Left lung (tissue), 10 donors: ENCODE measurements around the gene AHI1. TPM values are rescaled to one million over a fixed set of nuclear protein-coding genes. Genes with fewer than 3 reads are reported as not detected.

Experiments used
- ATAC-seq: fragments of 200-7000 bp; cut with Tn5 transposase; one replicate; pipeline ENCODE4 v1.9.1; 2020; ENCODE audit warnings: moderate library complexity
- DNase-seq, 4 donors: peaks; one replicate each; pipeline ENCODE4 v3.0.0-alpha.2; 2013 to 2020
- H3K27ac ChIP-seq, 2 donors: fragments of 200-600 bp; sonication (generic) in 1 of 2; one replicate each; pipeline versions ENCODE4 v1.5.0 to v1.8.0; 2020 to 2021
- H3K27me3 ChIP-seq, 2 donors: fragments of 200-600 bp; sonication (generic) in 1 of 2; one replicate each; pipeline versions ENCODE4 v1.5.0 to v1.8.0; 2020 to 2021
- H3K36me3 ChIP-seq, 2 donors: fragments of 200-600 bp; sonication (generic) in 1 of 2; one replicate each; pipeline versions ENCODE4 v1.5.0 to v1.8.0; 2020 to 2021
- H3K4me1 ChIP-seq, 2 donors: fragments of 200-600 bp; one replicate each; pipeline ENCODE4 v1.8.0; 2021
- H3K4me3 ChIP-seq, 2 donors: fragments of 200-600 bp; sonication (generic) in 1 of 2; one replicate each; pipeline versions ENCODE4 v1.5.0 to v1.8.0; 2020 to 2021; ENCODE audit warnings: mild to moderate bottlenecking in 1 of 2
- H3K9me3 ChIP-seq, 2 donors: fragments of 200-600 bp; sonication (generic) in 1 of 2; one replicate each; pipeline versions ENCODE4 v1.5.0 to v1.8.0; 2020 to 2021
- CTCF ChIP-seq, 2 donors: fragments of 200-600 bp; sonication (generic) in 1 of 2; IDR thresholded peaks; one replicate each; pipeline versions ENCODE4 v1.5.0 to v1.8.0; 2021; ENCODE audit warnings: antibody characterized with exemption in 2 of 2
- intact Hi-C, 2 donors: fragments of 100-400 bp; cut with DNase I; formaldehyde crosslinking; loops; one replicate each; pipeline versions ENCODE4 v1.11.2 to v1.14.2; 2022
- polyA plus RNA-seq, 6 donors: library from polyadenylated mRNA; unstranded; fragments of 120-200 nt; gene quantifications; one replicate each; pipeline ENCODE4 v1.2.1, GENCODE V29; 2013; ENCODE audit not compliant: insufficient read length in 6 of 6
- total RNA-seq, 2 donors: library from RNA; stranded (reverse); fragmentation: NEBNext Ultra II Directional; extraction: Animal tissue kit (Norgen Biotek cat#: 25700); gene quantifications; one replicate each; pipeline ENCODE4 v1.2.1, GENCODE V29; 2021
- donor health status: DM: no; HTN: yes; CAD: no.
- donor health status: DM: no; HTN: no; CAD: no.

AHI1 gene
- total and polyA plus RNA-seq, 8 donors: 23.7 to 65.0 (median 49.0) TPM

GRCh38 chr6:135360222-135360621 is 137.3 kb downstream of the AHI1 start:
- intact Hi-C loops: no loop called here
- ATAC-seq (no peak), DNase-seq (no peak)
- Histone ChIP-seq H3K27me3 (no peaks in the 10 kb centered on the region), H3K9me3 (peaks cover 0 to 4% of the 10 kb centered on the region in 2 donors), H3K27ac (no peak overlapping the region), H3K4me3 (no peak overlapping the region), H3K4me1 (no peaks in the 10 kb centered on the region), H3K36me3 (no peaks in the 10 kb centered on the region)
- no peak for TF ChIP-seq CTCF (IDR thresholded peaks at IDR 0.05)

GRCh38 chr6:135358985-135359384 is 138.6 kb downstream of the AHI1 start:
- ATAC-seq (no peak), DNase-seq (no peak)
- Histone ChIP-seq H3K36me3 (no peaks in the 10 kb centered on the region), H3K4me1 (no peaks in the 10 kb centered on the region), H3K9me3 (no peaks in the 10 kb centered on the region), H3K27me3 (no peaks in the 10 kb centered on the region), H3K4me3 (no peak overlapping the region), H3K27ac (no peak overlapping the region)
- intact Hi-C loops: no loop called here
- TF ChIP-seq CTCF (IDR thresholded peaks at IDR 0.05): no peak

GRCh38 chr6:135358251-135358821 is 139.2 kb downstream of the AHI1 start:
- H3K9me3 ChIP-seq: no peaks in the 10 kb centered on the region
- H3K4me1 ChIP-seq: no peaks in the 10 kb centered on the region
- no peak overlapping the region for H3K4me3 ChIP-seq
- no peaks in the 10 kb centered on the region for H3K36me3 ChIP-seq
- intact Hi-C loops: no loop called here
- ATAC-seq (no peak), DNase-seq (no peak)
- H3K27me3 ChIP-seq: no peaks in the 10 kb centered on the region
- H3K27ac ChIP-seq: no peak overlapping the region
- no peak for TF ChIP-seq CTCF (IDR thresholded peaks at IDR 0.05)

GRCh38 chr6:135354407-135354806 is 143.1 kb downstream of the AHI1 start:
- no peak for TF ChIP-seq CTCF (IDR thresholded peaks at IDR 0.05)

GRCh38 chr6:135353113-135353512 is 144.4 kb downstream of the AHI1 start:
- no peak for DNase-seq
- TF ChIP-seq CTCF (IDR thresholded peaks at IDR 0.05): no peak
- no peaks in the 10 kb centered on the region for H3K27me3 ChIP-seq
- no peak for ATAC-seq
- no peaks in the 10 kb centered on the region for H3K4me1 ChIP-seq
- no peak overlapping the region for H3K4me3 ChIP-seq
- H3K27ac ChIP-seq: no peak overlapping the region
- no peaks in the 10 kb centered on the region for H3K9me3 ChIP-seq
- H3K36me3 ChIP-seq: no peaks in the 10 kb centered on the region
- intact Hi-C loops: no loop called here

More at GRCh38 chr6:135354407-135354806, 143.1 kb downstream of the AHI1 start:
- Histone ChIP-seq H3K9me3 (no peaks in the 10 kb centered on the region), H3K27me3 (no peaks in the 10 kb centered on the region), H3K4me3 (no peak overlapping the region), H3K36me3 (no peaks in the 10 kb centered on the region), H3K4me1 (no peaks in the 10 kb centered on the region), H3K27ac (no peak overlapping the region)
- no peak for DNase-seq
- intact Hi-C loops: no loop called here
- no peak for ATAC-seq
